H1 (cell line): ENCODE data around the gene CCL7. TPM values are rescaled to one million over a fixed set of nuclear protein-coding genes. Genes with fewer than 3 reads are reported as not detected.

Experiments
- BACH1 ChIP-seq: IDR thresholded peaks from 2 replicates; pipeline ENCODE4 v1.6.1; 2012; ENCODE audit warnings: low read length, improper control_type of control experiment
- POLR2AphosphoS5 ChIP-seq: IDR thresholded peaks from 2 replicates; pipeline ENCODE4 v1.6.1; 2011; ENCODE audit warnings: low read depth, low read length
- RBBP5 ChIP-seq: IDR thresholded peaks from 2 replicates; pipeline ENCODE4 v1.7.1; 2012; ENCODE audit warnings: low read depth, mild to moderate bottlenecking, inconsistent platforms, low read length, moderate library complexity, borderline replicate concordance
- SUZ12 ChIP-seq: fragments of 200-600 bp; sonication (generic); IDR thresholded peaks from 2 replicates; pipeline ENCODE4 v1.6.1; 2012; ENCODE audit warnings: mild to moderate bottlenecking, inconsistent platforms, low read length, moderate library complexity, mixed read lengths
- TCF12 ChIP-seq: IDR thresholded peaks from 2 replicates; pipeline ENCODE4 v1.6.1; 2011; ENCODE audit warnings: low read depth, mild to moderate bottlenecking, low read length
- ZNF274 ChIP-seq: IDR thresholded peaks from 2 replicates; pipeline ENCODE4 v1.7.0; 2012; ENCODE audit warnings: low read length, borderline replicate concordance; ENCODE audit errors: extremely low read depth
- polyA plus RNA-seq, 7 experiments: library from polyadenylated mRNA; depleted of rRNA in 3 of 7; stranded (reverse) in 5 of 7; unstranded in 2 of 7; fragments of >200 nt in 5 of 7; fragments of 200-250 nt in 2 of 7; gene quantifications; 1 replicate in 5 of 7; 2 replicates in 1 of 7; 4 replicates in 1 of 7; pipeline versions ENCODE4 v1.2.1 to v1.2.3, GENCODE V29; 2011 to 2013; ENCODE audit warnings: missing spikeins in 2 of 7, mixed read lengths in 2 of 7
- total RNA-seq: library from RNA; stranded (reverse); fragmentation: NEBNext Ultra II Directional; extraction: Animal tissue kit (Norgen Biotek cat#: 25700); gene quantifications from 2 replicates; pipeline ENCODE4 v1.2.1, GENCODE V29; 2021
- TF ChIP-seq, protein P1 (sequence below): IDR thresholded peaks from 2 replicates; pipeline ENCODE4 v1.6.1; 2012; ENCODE audit warnings: inconsistent platforms

Gene CCL7
- total and polyA plus RNA-seq, 2 of the 8 experiments (the other 6 are each of a cell fraction or from before 2014, with no cell fraction given), result not detected

DNA sequence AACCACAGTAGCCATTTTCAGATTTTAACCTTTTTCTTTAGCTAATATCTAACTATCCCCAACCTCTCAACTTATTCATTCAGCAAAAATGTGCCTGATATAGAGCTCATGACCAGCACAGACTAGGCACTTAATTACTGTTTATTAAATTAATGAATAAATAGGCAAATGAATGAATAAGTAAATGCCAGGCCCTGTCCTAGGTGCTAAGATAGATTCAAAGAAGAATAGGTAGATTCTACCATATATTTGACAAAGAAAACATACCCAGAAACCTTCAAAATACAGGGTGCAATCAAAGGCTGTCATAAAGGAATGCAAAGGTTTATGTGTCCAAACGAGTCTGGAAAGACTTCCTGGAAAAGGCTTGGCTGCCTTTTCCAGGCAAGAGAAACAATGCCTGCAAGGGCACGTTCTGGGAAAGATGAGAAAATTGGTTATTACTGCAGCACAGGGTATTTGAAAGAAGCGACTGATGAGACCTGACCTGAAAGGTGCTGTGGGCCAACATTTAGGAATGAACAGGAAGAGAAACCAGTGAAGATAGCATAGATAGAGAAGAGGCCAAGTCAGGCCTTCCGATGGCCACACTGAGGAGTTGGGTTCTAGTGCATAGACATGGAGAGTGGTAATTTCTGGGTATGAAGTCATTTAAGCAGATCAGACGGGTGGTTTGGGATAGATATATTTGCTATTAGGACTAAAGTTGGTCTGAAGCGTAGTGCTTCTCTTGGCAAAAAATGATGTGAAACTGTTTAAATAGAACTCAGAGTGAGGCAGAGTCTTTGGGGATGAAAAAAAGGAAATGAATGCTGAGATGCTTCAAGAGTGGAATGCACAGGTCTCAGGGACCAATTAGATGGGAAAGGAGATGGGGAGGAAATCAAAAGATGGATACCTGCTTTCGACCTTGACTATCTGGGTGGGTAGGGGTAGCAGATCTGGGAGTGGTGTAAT, 26.4 kb upstream of the CCL7 start (continued):
- TF ChIP-seq BACH1 (no peak), SUZ12 (no peak), POLR2AphosphoS5 (no peak), TCF12 (no peak), ZNF274 (no peak), RBBP5 (no peak)
- TF ChIP-seq, protein P1, sequence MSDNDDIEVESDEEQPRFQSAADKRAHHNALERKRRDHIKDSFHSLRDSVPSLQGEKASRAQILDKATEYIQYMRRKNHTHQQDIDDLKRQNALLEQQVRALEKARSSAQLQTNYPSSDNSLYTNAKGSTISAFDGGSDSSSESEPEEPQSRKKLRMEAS, result no peak
